Mesothelial cell of epicardium (in vitro differentiated cells): ENCODE results near the gene MAP3K21. TPM values are rescaled to one million over a fixed set of nuclear protein-coding genes. Genes with fewer than 3 reads are reported as not detected.

Experiments used
- DNase-seq, 2 experiments: peaks; one replicate each; pipeline ENCODE4 v3.0.0; 2021; ENCODE audit warnings: low spot score in 2 of 2; ENCODE audit not compliant: unreplicated experiment in 2 of 2
- H3K27ac Mint-ChIP-seq: 2 replicates; pipeline ENCODE4 v1.8.0; 2021; ENCODE audit warnings: mixed read lengths
- H3K27me3 Mint-ChIP-seq: 2 replicates; pipeline ENCODE4 v1.8.0; 2021; ENCODE audit warnings: low read depth, mixed read lengths
- H3K36me3 Mint-ChIP-seq: 2 replicates; pipeline ENCODE4 v1.8.0; 2021; ENCODE audit warnings: mixed read lengths
- H3K4me1 Mint-ChIP-seq: 2 replicates; pipeline ENCODE4 v1.8.0; 2021; ENCODE audit warnings: mixed read lengths
- H3K4me3 Mint-ChIP-seq: 2 replicates; pipeline ENCODE4 v1.8.0; 2021; ENCODE audit warnings: mild to moderate bottlenecking, moderate library complexity, mixed read lengths
- H3K9me3 Mint-ChIP-seq: 2 replicates; pipeline ENCODE4 v1.8.0; 2021; ENCODE audit warnings: mixed read lengths
- CTCF ChIP-seq: fragments of 200-600 bp; sonication (generic); IDR thresholded peaks from one replicate; pipeline ENCODE4 v1.5.0; 2021; ENCODE audit warnings: antibody characterized with exemption; ENCODE audit not compliant: unreplicated experiment
- total RNA-seq: library from RNA; stranded (reverse); gene quantifications from 3 replicates; pipeline ENCODE4 v1.2.1, GENCODE V29; 2021

MAP3K21 gene
- total RNA-seq, 1 donor from 2014 or later: 6.6 TPM

DNA sequence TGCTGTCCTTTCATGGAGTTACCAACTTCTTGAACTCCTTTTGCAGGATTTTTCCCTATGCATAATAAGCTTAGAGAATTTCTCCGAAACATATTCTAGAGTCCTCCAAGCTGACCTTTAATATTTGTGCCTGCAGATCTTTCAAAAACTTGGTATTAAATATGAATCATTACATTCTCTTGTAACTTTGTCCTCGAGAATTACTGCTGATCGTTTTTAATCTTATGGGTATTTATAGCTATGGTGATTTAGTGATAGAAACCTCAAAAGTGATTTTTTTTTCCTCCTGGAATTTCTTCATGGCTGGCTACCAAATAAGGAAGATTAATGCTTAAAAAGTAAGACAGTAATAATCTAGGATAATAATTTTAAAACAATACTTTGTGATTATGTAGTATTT lies 39.1 kb downstream of the MAP3K21 start:
- no peak for TF ChIP-seq CTCF
- DNase-seq: no peak
- no peak overlapping the region for H3K4me3 Mint-ChIP-seq
- H3K27me3 Mint-ChIP-seq: peaks cover 4% of the 10 kb centered on the region
- H3K27ac Mint-ChIP-seq: peak overlapping the region; percentile 70
- H3K36me3 Mint-ChIP-seq: no peaks in the 10 kb centered on the region
- no peaks in the 10 kb centered on the region for H3K9me3 Mint-ChIP-seq
- H3K4me1 Mint-ChIP-seq: peaks cover 46% of the 10 kb centered on the region

DNA sequence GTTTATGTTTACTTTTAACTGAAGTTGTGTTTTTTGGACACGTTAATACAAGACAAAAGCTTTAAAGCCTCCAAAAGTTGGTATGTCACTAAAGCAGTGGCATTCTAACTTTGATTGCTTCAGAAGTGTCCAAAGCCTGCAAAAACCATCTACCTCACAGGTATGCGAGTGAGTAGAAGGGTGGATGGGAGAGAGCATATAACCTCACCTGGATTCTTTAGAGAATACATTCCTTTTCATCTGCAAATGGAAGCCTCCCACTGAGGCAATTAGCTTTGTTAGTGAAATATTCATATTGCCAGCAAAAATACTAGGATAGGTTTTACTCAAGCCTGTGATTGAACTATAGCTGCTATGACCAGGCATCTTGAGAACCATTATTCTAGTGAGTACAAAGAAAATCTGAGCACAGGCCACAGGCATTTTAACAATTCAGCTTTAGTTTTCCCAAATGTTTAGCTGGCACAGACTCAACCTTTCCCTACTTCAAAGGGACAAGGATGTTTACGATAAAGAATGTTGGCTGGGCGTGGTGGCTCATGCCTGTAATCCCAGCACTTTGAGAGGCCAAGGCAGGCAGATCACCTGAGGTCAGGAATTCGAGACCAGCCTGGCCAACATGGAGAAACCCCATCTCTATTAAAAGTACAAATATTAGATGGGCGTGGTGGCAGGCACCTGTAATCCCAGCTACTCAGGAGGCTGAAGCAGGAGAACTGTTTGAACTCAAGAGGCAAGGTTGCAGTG lies 39.7 kb downstream of the MAP3K21 start:
- TF ChIP-seq CTCF: no peak
- Mint-ChIP-seq H3K9me3 (no peaks in the 10 kb centered on the region), H3K4me3 (no peak overlapping the region), H3K27ac (peak overlapping the region; percentile 70), H3K4me1 (peaks cover 53% of the 10 kb centered on the region), H3K27me3 (no peaks in the 10 kb centered on the region), H3K36me3 (no peaks in the 10 kb centered on the region)
- no peak for DNase-seq

DNA sequence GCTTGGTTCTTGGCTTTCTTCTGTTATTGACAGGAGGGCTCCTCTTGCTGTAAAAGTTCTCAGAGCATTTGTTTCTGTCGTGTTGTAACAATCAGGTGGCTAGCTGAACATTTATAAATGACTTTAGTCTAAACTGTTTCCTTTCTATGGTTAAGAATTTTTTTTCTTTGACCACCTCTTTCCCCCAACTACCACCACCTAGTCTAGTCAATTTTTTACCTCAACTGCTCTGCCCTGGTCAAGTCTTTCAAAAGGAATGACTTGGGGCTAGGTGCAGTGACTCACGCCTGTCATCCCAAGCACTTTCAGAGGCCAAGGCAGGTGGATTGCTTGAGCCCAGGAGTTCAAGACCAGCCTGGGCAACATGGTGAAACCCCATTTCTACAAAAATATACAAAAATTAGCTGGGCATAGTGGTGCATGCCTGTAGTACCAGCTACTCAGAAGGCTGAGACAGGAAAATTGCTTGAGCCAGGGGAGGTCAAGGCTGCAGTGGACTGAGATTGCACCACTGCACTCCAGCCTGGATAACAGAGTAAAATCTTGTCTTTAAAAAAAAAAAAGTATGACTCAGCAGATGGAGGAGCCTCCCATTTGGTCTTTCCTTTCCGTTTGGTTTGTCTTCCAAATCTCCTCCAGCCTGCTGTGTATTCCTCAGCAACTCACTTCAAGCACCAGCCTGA lies 40.7 kb downstream of the MAP3K21 start:
- no peak for TF ChIP-seq CTCF
- Mint-ChIP-seq H3K27ac (peak overlapping the region; percentile 72), H3K4me3 (no peak overlapping the region), H3K4me1 (peaks cover 57% of the 10 kb centered on the region), H3K36me3 (no peaks in the 10 kb centered on the region), H3K9me3 (no peaks in the 10 kb centered on the region), H3K27me3 (no peaks in the 10 kb centered on the region)
- DNase-seq: no peak

DNA sequence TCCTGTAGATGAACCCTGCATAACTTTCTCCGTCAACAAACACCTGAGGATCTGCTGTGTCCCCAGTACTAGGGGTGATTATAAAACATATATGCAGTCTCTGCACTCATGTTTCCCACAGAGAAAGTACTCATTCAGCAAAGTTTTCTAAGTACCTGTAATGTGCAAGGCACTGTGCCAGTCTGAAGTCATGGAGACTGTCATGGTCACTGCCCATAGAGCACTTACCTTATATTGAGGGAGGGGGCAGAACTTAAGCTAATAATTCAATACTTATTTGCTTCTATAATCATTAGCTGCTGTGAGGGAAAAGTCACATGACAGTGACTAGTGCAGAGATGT lies 41.2 kb downstream of the MAP3K21 start:
- no peak for TF ChIP-seq CTCF
- peaks cover 57% of the 10 kb centered on the region for H3K4me1 Mint-ChIP-seq
- no peak overlapping the region for H3K4me3 Mint-ChIP-seq
- H3K9me3 Mint-ChIP-seq: no peaks in the 10 kb centered on the region
- peaks cover 3% of the 10 kb centered on the region for H3K36me3 Mint-ChIP-seq
- DNase-seq: no peak
- peak overlapping the region; percentile 72 for H3K27ac Mint-ChIP-seq
- no peaks in the 10 kb centered on the region for H3K27me3 Mint-ChIP-seq

DNA sequence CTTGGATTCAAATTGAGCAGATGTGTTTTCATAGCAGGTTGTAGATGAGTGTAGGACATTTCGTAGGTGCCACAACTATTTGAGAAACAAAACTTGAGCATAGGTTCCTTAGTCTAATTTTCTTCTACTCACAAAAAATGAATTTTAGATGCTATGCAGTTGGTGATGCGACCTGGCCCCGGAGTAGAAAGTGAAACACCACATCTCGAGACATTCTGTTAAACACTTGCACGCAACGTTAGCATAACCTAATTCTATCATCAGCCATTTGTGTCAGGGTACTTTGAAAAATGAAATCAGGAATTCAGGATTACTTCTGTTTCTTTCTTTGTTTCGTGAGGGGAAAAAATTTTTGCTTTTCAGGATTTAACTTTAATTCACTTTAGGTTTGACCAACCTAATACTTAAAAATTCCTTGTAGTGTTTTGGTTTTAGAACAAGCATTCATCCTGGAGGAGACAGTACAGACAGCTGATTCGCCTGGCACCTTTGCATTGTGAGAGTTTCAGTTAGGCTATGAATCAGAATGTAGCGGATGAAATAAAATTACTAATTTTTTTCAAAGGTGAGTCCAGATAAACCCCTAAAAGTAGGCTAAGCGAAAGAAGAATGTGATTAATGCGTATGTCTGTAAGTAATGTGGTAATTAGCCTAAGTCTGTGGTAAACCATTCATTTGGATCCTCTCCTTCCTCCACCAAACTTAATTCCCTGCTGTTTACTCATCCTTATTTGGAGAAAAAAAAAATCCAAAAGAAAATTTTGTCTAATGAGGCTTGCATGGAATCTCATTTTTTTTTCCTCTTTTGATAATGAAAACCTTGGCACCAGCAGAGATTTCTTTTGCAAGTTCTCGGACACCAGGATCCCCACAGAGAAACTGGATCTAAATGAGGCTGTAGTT lies 44.9 kb downstream of the MAP3K21 start:
- no peak for DNase-seq
- peaks cover 44% of the 10 kb centered on the region for H3K4me1 Mint-ChIP-seq
- no peaks in the 10 kb centered on the region for H3K27me3 Mint-ChIP-seq
- TF ChIP-seq CTCF: no peak
- no peaks in the 10 kb centered on the region for H3K9me3 Mint-ChIP-seq
- peaks cover 4% of the 10 kb centered on the region for H3K36me3 Mint-ChIP-seq
- H3K27ac Mint-ChIP-seq: peak overlapping the region; percentile 40
- no peak overlapping the region for H3K4me3 Mint-ChIP-seq
